Aorta (tissue), 5 donors: ENCODE data around the gene LY6G6D. TPM values are rescaled to one million over a fixed set of nuclear protein-coding genes. Genes with fewer than 3 reads are reported as not detected.

Source experiments
- ATAC-seq: fragments of 200-7000 bp; cut with Tn5 transposase; one replicate; pipeline ENCODE4 v1.9.1; 2022; ENCODE audit warnings: moderate library complexity; ENCODE audit not compliant: low FRiP score
- DNase-seq, 2 donors: peaks; one replicate each; pipeline ENCODE4 v3.0.0-alpha.2; 2020
- H3K27ac ChIP-seq, 2 donors: one replicate each; pipeline ENCODE4 v1.5.1; 2013; ENCODE audit warnings: low read length in 2 of 2, mild to moderate bottlenecking in 2 of 2, moderate library complexity in 2 of 2, control low read depth in 1 of 2, inconsistent platforms in 1 of 2, low read depth in 1 of 2
- H3K27me3 ChIP-seq, 2 donors: one replicate each; pipeline ENCODE4 v1.6.1; 2013; ENCODE audit warnings: control low read depth in 1 of 2, low read length in 1 of 2, mild to moderate bottlenecking in 1 of 2, moderate library complexity in 1 of 2; ENCODE audit not compliant: insufficient read depth in 2 of 2, control insufficient read depth in 1 of 2
- H3K36me3 ChIP-seq, 2 donors: one replicate each; pipeline ENCODE4 v1.6.1; 2013; ENCODE audit warnings: control low read depth in 1 of 2, low read length in 1 of 2, mild to moderate bottlenecking in 1 of 2; ENCODE audit not compliant: insufficient read depth in 2 of 2, control insufficient read depth in 1 of 2
- H3K4me1 ChIP-seq, 2 donors: one replicate each; pipeline ENCODE4 v1.6.1; 2013; ENCODE audit warnings: low read length in 2 of 2, control low read depth in 1 of 2, mild to moderate bottlenecking in 1 of 2, moderate library complexity in 1 of 2; ENCODE audit not compliant: insufficient read depth in 2 of 2, control insufficient read depth in 1 of 2
- H3K4me3 ChIP-seq, 2 donors: one replicate each; pipeline ENCODE4 v1.5.1; 2013; ENCODE audit warnings: low read length in 2 of 2, control low read depth in 1 of 2, mild to moderate bottlenecking in 1 of 2
- H3K9me3 ChIP-seq: one replicate; pipeline ENCODE4 v1.6.1; 2013; ENCODE audit warnings: mild to moderate bottlenecking, low read length; ENCODE audit not compliant: control insufficient read depth
- WGBS, 2 donors: extraction: QIAGEN DNeasy Blood & Tissue Kit; methylation state at CpG; one replicate each; pipeline ENCODE4 v1.1.7; 2013; 5-methylcytosine and 5-hydroxymethylcytosine counted together
- intact Hi-C, 2 donors: fragments of 100-400 bp; cut with DNase I; formaldehyde crosslinking; loops; one replicate each; pipeline versions ENCODE4 v1.14.2 to v1.15.0; 2022
- polyA plus RNA-seq, 2 donors: library from polyadenylated mRNA; stranded (reverse); fragments of 200-250 nt; gene quantifications; one replicate each; pipeline ENCODE4 v1.2.3, GENCODE V29; 2013
- total RNA-seq, 2 donors: library from RNA; stranded (reverse); fragmentation: NEBNext Ultra II Directional; extraction: Animal tissue kit (Norgen Biotek cat#: 25700); gene quantifications; one replicate each; pipeline ENCODE4 v1.2.1, GENCODE V29; 2021
- donor health status: healthy with polysubstance abuse.
- donor health status: Bipolar disorder and iron deficiency.
- donor health status: DM: no; HTN: no; CAD: no.
- donor health status: DM: no; HTN: no; CAD: no.
- donor health status: DM: yes; HTN: yes; CAD: no.

Gene LY6G6D
- total and polyA plus RNA-seq, 4 donors: not detected

DNA sequence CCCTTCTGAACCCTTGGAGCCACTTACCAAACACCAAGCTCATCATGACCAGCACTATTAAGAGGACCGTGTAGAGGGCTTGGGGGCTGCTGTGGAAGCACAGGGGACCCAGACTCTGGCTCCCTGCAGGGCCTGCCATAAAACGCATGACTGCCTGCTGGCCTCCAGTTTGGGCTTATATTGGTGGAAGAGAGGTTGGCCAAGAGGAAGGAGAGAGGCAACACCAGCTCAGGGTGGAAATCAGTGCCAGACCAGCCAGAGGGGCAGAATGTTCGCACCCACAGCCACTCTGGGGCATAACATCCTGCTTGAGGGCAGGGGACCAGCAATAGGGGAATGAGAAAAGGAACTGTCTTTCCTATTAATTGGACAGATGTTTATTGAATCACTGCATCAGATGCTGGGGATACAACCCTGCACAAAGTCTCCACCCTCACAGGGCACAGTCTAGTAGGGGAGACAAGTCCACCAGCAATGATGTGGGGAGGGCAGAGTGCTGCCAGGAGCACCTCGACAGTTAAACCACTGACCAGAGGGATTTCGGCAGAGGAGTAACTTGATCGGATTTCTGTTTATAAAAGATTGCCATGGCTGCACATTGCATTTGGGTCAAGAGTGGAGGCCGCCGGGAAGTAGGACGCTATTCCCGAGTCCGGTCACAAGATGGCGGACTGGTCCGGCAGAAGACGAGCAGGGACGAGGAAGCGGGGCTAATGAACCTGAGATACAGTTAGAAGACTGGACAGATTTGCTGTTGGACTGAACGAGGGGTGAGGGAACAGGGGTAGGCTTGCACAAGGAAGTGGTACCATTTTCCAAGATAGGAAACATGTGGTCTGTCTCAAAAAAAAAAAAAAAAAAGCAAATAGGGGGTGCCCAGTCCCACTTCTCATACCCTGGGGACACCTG is 34.7 kb upstream of the LY6G6D start, which contains the start of gene LY6G5C:
Gene LY6G5C (minus strand): TSS at position 842 of the 909 bp plus-strand sequence. CDS start 694 bp downstream, at position 148.
- H3K9me3 ChIP-seq: no peaks in the 10 kb centered on the region
- 11 to 12% methylated on average over 17 of the region's 17 CpGs for WGBS, 2 donors
- no peaks in the 10 kb centered on the region for H3K27me3 ChIP-seq
- H3K4me1 ChIP-seq: no peaks in the 10 kb centered on the region
- intact Hi-C loops: loop anchor here (2.0 to 10.0 kb wide), 7 partner anchors 48 to 272 kb away; partner anchors contain the start of genes DDAH2 (in 1 of the 2), EHMT2 (in 1 of the 2) and NEU1 (in 1 of the 2)
- H3K27ac ChIP-seq: no peak within 1 kb of the TSS
- no peaks in the 10 kb centered on the region for H3K36me3 ChIP-seq
- DNase-seq: peak; percentile 90 to 93
- peak; percentile 94 for ATAC-seq
- peak within 1 kb of the TSS in 1 of 2 donors; percentile 56 for H3K4me3 ChIP-seq

- H3K27me3 ChIP-seq: no peaks in the 10 kb centered on the region
- H3K4me3 ChIP-seq: peak overlapping the region in 1 of 2 donors; percentile 56
- no peaks in the 10 kb centered on the region for H3K9me3 ChIP-seq
- WGBS, 2 donors: 1% methylated on average over 40 of the region's 40 CpGs
- DNase-seq (peak; percentile 68 to 85), ATAC-seq (peak; percentile 79)
- intact Hi-C loops: loop anchor here (2.0 to 10.0 kb wide), 7 partner anchors 48 to 271 kb away; partner anchors contain the start of genes DDAH2 (in 1 of the 2), EHMT2 (in 1 of the 2) and NEU1 (in 1 of the 2)
- H3K36me3 ChIP-seq: peaks cover 0 to under 1% of the 10 kb centered on the region in 2 donors
- H3K4me1 ChIP-seq: no peaks in the 10 kb centered on the region
- H3K27ac ChIP-seq: no peak overlapping the region
Measured at GRCh38 chr6:31681135-31681671, 33.9 kb upstream of the LY6G6D start.

DNA sequence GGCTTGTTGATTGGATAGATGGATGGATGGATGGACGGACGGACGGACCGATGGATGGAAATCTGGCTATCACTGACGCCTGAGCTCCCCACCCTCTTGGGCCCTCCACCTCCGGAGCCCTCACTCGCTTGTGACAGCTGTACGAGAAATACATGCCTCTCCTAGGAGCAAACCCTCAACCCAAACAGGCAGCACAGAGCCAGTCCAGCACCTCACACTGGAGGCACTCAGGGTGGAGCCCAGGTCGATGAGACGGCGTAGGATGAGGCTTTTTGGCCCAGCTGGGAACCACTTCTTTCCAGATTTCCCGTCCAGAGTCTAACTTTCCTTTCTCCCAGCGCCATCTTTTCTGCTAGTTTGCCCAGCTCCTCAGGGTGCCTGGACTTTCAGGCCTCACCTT is 31.6 kb upstream of the LY6G6D start:
- H3K4me3 ChIP-seq: no peak overlapping the region
- H3K4me1 ChIP-seq: no peaks in the 10 kb centered on the region
- ATAC-seq (no peak), DNase-seq (no peak)
- intact Hi-C loops: loop anchor here (5.0 to 10.0 kb wide), 5 partner anchors 89 to 269 kb away; partner anchors contain the start of genes EHMT2 (in 1 of the 2) and NEU1 (in 1 of the 2)
- no peak overlapping the region for H3K27ac ChIP-seq
- no peaks in the 10 kb centered on the region for H3K9me3 ChIP-seq
- no peaks in the 10 kb centered on the region for H3K27me3 ChIP-seq
- 76 to 80% methylated on average over 13 of the region's 13 CpGs for WGBS, 2 donors
- H3K36me3 ChIP-seq: peaks cover 0 to 3% of the 10 kb centered on the region in 2 donors

DNA sequence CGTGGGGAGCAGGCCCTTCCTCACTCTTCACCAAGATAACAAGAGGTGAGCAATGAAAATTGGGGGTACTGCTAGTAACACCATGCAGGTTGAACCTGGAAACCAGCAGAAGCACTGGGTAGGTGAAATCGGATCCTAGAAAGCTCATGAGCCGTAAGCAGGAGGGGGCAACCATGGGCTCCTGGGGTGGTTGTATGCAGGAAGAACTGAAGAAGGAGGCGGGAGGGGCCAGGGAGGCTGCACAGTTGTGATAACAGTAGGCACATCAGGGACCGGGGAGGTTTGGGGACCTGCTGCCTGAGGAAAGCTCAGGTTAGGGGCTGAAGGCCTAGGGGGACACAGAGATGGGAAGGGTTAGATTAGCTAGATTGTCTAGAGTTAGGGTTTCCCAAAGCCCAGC is 28.7 kb upstream of the LY6G6D start:
- Histone ChIP-seq H3K27ac (no peak overlapping the region), H3K4me1 (no peaks in the 10 kb centered on the region), H3K27me3 (no peaks in the 10 kb centered on the region), H3K36me3 (peaks cover 0 to 3% of the 10 kb centered on the region in 2 donors), H3K4me3 (no peak overlapping the region), H3K9me3 (no peaks in the 10 kb centered on the region)
- ATAC-seq (no peak), DNase-seq (no peak)
- 79 to 80% methylated on average over 5 of the region's 5 CpGs for WGBS, 2 donors
- intact Hi-C loops: loop anchor here (10.0 kb wide), 2 partner anchors 148 to 178 kb away; partner anchors contain the start of gene NEU1 (in 1 of the 2)

- Histone ChIP-seq H3K9me3 (no peaks in the 10 kb centered on the region), H3K4me1 (no peaks in the 10 kb centered on the region), H3K36me3 (peaks cover 0 to 6% of the 10 kb centered on the region in 2 donors), H3K27ac (no peak overlapping the region), H3K4me3 (no peak overlapping the region), H3K27me3 (no peaks in the 10 kb centered on the region)
- no peak for DNase-seq
- intact Hi-C loops: loop anchor here (10.0 kb wide), 2 partner anchors 147 to 177 kb away; partner anchors contain the start of gene NEU1 (in 1 of the 2)
- ATAC-seq: no peak
- WGBS, 2 donors: 84 to 87% methylated on average over 8 of the region's 8 CpGs
Measured at GRCh38 chr6:31687321-31687720, 27.8 kb upstream of the LY6G6D start.

DNA sequence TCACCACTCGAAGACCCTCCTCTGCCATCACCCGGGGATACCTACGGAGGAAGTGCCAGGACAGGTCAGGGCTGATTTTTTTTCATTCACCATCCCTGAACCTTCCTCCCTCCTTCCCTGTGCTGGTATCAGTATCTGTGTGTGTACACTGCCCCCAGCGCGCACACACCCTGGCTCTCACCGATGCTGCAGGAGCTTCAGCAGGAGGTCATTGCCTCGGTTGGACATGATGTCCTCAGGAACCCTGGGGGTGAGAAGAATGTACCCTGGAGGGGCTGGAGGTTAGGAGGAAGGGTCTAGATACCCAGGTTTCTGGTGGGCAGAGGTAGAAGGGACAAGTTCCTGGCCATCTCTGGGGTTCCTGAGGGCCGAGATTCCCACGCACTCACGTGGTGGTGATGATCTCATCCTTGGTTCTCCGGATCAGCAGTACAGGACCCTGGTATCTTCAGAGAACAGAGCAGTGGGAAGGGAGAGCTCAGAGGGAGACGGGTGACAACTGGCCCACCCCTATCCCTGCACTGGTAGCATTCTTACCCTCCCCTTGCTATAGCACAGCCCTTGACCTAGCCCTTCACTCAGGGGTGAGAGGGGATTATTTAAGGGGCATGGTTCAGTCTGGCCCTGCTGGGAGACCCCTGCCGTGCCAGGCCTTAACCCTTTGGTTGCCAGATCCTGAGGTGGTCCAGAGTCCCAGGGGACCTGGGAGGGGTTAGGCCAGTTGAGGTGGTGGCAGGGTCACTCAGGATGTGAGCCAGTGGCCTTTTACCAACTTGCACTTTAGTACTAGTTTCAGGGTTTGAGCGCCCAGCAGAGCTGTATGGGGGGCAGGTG is 27.1 kb upstream of the LY6G6D start:
- ATAC-seq: no peak
- peaks cover 0 to 6% of the 10 kb centered on the region in 2 donors for H3K36me3 ChIP-seq
- no peak overlapping the region for H3K4me3 ChIP-seq
- no peaks in the 10 kb centered on the region for H3K27me3 ChIP-seq
- intact Hi-C loops: loop anchor here (10.0 kb wide), 2 partner anchors 147 to 177 kb away; partner anchors contain the start of gene NEU1 (in 1 of the 2)
- H3K9me3 ChIP-seq: no peaks in the 10 kb centered on the region
- no peak overlapping the region for H3K27ac ChIP-seq
- WGBS, 2 donors: 73 to 80% methylated on average over 14 of the region's 14 CpGs
- H3K4me1 ChIP-seq: no peaks in the 10 kb centered on the region
- no peak for DNase-seq

DNA sequence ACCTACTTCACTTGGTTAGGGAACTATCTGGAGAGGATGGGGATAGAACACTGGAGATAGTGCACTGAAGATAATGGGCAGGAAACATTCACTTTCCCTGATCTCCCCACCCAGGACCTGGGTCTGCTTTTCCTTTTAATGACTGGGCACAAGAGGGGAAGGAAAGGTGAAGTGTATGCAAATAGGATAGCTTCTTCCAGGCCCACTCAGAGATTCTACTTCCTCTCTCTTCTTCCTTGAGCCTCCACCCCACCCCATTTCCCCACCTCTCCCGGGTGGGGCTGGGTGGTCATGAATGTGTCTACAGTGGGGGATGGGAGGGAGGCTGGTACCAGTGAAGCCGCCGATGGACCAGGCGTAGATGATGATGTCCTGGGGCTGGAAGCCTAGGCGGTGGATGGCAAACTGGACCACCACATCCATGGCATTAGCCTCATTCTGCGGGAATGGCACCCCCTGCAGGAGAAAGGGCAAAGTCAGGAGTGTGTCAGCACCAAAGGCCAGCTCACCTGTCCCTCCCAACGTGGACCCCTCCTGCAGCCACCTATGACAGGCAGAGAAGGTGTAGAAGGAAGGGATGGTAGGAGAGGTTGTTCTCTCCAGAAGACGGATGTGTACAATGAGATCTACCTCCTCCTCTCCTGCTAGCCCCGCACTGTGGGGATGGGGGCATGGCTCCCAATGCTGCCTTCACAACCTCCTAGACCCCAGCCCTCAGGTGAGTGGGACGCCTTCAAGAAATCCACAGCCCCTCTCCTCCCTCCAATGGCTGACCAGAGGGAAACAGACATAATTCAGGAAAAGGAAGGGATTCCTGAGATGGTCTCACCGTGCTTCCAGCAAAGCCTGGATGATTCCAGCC is 25.7 kb upstream of the LY6G6D start:
- peaks cover 0 to 6% of the 10 kb centered on the region in 2 donors for H3K36me3 ChIP-seq
- intact Hi-C loops: loop anchor here (10.0 kb wide), 3 partner anchors 145 to 195 kb away; partner anchors contain the start of gene NEU1 (in 1 of the 2)

More for the DNA sequence above, 25.7 kb upstream of the LY6G6D start:
- no peak for ATAC-seq
- WGBS, 2 donors: 75 to 76% methylated on average over 11 of the region's 11 CpGs
- Histone ChIP-seq H3K27me3 (no peaks in the 10 kb centered on the region), H3K4me3 (no peak overlapping the region), H3K9me3 (no peaks in the 10 kb centered on the region), H3K27ac (no peak overlapping the region), H3K4me1 (no peaks in the 10 kb centered on the region)
- DNase-seq: no peak
